Measurements from ENCODE around the gene NBPF1. TPM values are rescaled to one million over a fixed set of nuclear protein-coding genes. Genes with fewer than 3 reads are reported as not detected.
"Not testable (repeated sequence)": the region's sequence is repeated elsewhere in the genome, so short reads cannot be mapped to it uniquely, and the experiment has no call there.

The NBPF1 gene
- total and polyA plus RNA-seq, 2 experiments from 2014 or later: 18.6 to 21.2 TPM

DNA sequence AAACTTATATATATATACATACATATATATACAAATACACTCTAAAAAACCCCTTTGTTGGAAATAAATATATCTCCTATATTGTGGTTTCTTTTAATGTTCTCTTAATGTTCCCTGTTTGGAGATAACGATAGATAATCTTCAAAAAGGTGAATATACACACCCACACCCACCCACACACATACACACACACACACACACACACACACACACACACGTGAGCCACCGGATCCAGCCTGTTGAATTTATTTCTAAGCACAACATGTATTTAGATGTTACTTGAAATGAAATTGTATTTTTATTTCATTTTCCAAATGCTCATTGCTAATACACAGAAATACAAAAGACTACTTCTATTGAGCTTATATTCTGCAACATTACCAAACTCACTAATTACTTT, 14.0 kb downstream of the NBPF1 start:
- H3K4me2 ChIP-seq (ENCODE audit: unreplicated experiment); in situ Hi-C loops (cut with MboI); DNase-seq; H3K9ac ChIP-seq; H4K20me1 ChIP-seq (ENCODE audit: insufficient read depth); H3K27ac ChIP-seq; H3K79me2 ChIP-seq (ENCODE audit: insufficient read depth); H3K9me2 ChIP-seq (ENCODE audit: insufficient read depth); H3K9me3 ChIP-seq (ENCODE audit: low read depth); H3K4me1 ChIP-seq (ENCODE audit: insufficient read depth); H3K36me3 ChIP-seq (ENCODE audit: low read depth); H3K27me3 ChIP-seq (replicated peaks; ENCODE audit: insufficient read depth); H3K4me3 ChIP-seq; H2AFZ ChIP-seq; H3F3A ChIP-seq (ENCODE audit: insufficient read depth): not testable (repeated sequence)
- 93 to 96% methylated on average over 3 of the region's 3 CpGs for WGBS, 2 experiments (ENCODE audit: low coverage in 1 of 2, low lambda C conversion rate in 2 of 2, missing lambda C conversion rate in 2 of 2)

DNA sequence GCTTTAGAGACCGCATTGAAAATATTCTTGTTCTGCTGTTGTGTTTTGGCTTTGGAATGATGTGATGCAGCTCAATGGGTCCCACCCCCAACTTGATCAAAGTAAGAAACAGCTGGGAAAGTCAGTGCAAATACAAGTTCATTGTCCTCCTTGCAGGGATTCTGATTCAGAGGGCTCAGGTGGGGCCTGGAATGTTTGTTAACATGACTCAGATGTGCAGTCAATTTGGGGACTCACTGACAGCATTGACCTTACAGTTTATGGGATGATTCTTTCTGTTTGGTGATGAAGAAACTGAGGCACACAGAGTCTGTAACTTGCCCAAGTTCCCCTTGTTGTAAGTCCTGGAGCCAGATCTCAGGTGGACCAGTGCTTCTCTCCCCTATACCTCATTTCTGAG, 18.1 kb downstream of the NBPF1 start:
- H3K27me3 ChIP-seq (replicated peaks; ENCODE audit: insufficient read depth); H3K9me3 ChIP-seq (ENCODE audit: low read depth); H3K4me2 ChIP-seq (ENCODE audit: unreplicated experiment); H3K27ac ChIP-seq; H3K9ac ChIP-seq; H3K4me1 ChIP-seq (ENCODE audit: insufficient read depth); H3K4me3 ChIP-seq; H3K9me2 ChIP-seq (ENCODE audit: insufficient read depth); DNase-seq; H3K79me2 ChIP-seq (ENCODE audit: insufficient read depth); H3F3A ChIP-seq (ENCODE audit: insufficient read depth); in situ Hi-C loops (cut with MboI); H4K20me1 ChIP-seq (ENCODE audit: insufficient read depth); H2AFZ ChIP-seq; H3K36me3 ChIP-seq (ENCODE audit: low read depth): not testable (repeated sequence)
- 86 to 100% methylated on average over 1 of the region's 1 CpG for WGBS, 2 experiments (ENCODE audit: low coverage in 1 of 2, low lambda C conversion rate in 2 of 2, missing lambda C conversion rate in 2 of 2)

- H3K9me3 ChIP-seq (ENCODE audit: low read depth); H3K79me2 ChIP-seq (ENCODE audit: insufficient read depth); H3K27me3 ChIP-seq (replicated peaks; ENCODE audit: insufficient read depth); H2AFZ ChIP-seq; H3K4me2 ChIP-seq (ENCODE audit: unreplicated experiment); H3K27ac ChIP-seq; in situ Hi-C loops (cut with MboI); H3F3A ChIP-seq (ENCODE audit: insufficient read depth); H4K20me1 ChIP-seq (ENCODE audit: insufficient read depth); H3K9ac ChIP-seq; H3K36me3 ChIP-seq (ENCODE audit: low read depth); DNase-seq; H3K4me3 ChIP-seq; H3K9me2 ChIP-seq (ENCODE audit: insufficient read depth); H3K4me1 ChIP-seq (ENCODE audit: insufficient read depth): not testable (repeated sequence)
- WGBS, 2 experiments (ENCODE audit: low coverage in 1 of 2, low lambda C conversion rate in 2 of 2, missing lambda C conversion rate in 2 of 2): 10 to 16% methylated on average over 6 of the region's 8 CpGs
These were observed 21.5 kb downstream of the NBPF1 start for GRCh38 chr1:16591845-16592244.

- H3K4me2 ChIP-seq (ENCODE audit: unreplicated experiment); H3K9me3 ChIP-seq (ENCODE audit: low read depth); in situ Hi-C loops (cut with MboI); H3K9me2 ChIP-seq (ENCODE audit: insufficient read depth); H3K4me3 ChIP-seq; H3K36me3 ChIP-seq (ENCODE audit: low read depth); H4K20me1 ChIP-seq (ENCODE audit: insufficient read depth); H3F3A ChIP-seq (ENCODE audit: insufficient read depth); DNase-seq; H3K27me3 ChIP-seq (replicated peaks; ENCODE audit: insufficient read depth); H3K4me1 ChIP-seq (ENCODE audit: insufficient read depth); H2AFZ ChIP-seq; H3K27ac ChIP-seq; H3K79me2 ChIP-seq (ENCODE audit: insufficient read depth); H3K9ac ChIP-seq: not testable (repeated sequence)
- 82 to 85% methylated on average over 5 of the region's 5 CpGs for WGBS, 2 experiments (ENCODE audit: low coverage in 1 of 2, low lambda C conversion rate in 2 of 2, missing lambda C conversion rate in 2 of 2)
These were observed 25.3 kb downstream of the NBPF1 start for GRCh38 chr1:16588081-16588480.

GRCh38 chr1:16587639-16588038, 25.7 kb downstream of the NBPF1 start:
- DNase-seq; H3K9ac ChIP-seq; H3K9me3 ChIP-seq (ENCODE audit: low read depth); H3K36me3 ChIP-seq (ENCODE audit: low read depth); H3K27me3 ChIP-seq (replicated peaks; ENCODE audit: insufficient read depth); H3K27ac ChIP-seq; H4K20me1 ChIP-seq (ENCODE audit: insufficient read depth); H2AFZ ChIP-seq; H3K4me2 ChIP-seq (ENCODE audit: unreplicated experiment); H3K4me1 ChIP-seq (ENCODE audit: insufficient read depth); H3K9me2 ChIP-seq (ENCODE audit: insufficient read depth); H3K79me2 ChIP-seq (ENCODE audit: insufficient read depth); H3K4me3 ChIP-seq; H3F3A ChIP-seq (ENCODE audit: insufficient read depth); in situ Hi-C loops (cut with MboI): not testable (repeated sequence)
- WGBS, 2 experiments (ENCODE audit: low coverage in 1 of 2, low lambda C conversion rate in 2 of 2, missing lambda C conversion rate in 2 of 2): 71 to 73% methylated on average over 4 of the region's 4 CpGs

DNA sequence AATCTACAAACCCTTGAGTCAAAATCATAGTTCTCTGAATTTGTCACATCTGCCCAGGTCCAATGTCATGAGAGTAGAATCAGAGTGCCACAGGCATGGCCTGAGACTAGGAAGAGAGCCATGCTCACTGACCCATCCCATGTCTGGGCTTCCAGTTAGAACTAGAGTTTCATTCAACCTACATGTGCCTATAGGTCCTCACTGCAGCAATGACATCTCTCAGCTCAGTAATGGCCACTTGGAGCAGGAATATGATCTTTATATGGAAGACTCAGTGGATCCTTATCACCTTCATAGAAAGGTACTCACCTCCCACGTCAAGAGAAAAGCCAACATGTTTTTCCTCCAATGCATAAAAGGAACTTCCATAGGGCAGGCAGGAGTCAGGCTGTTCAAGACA, 48.0 kb downstream of the NBPF1 start:
- DNase-seq; H3K27me3 ChIP-seq (replicated peaks; ENCODE audit: insufficient read depth); H4K20me1 ChIP-seq (ENCODE audit: insufficient read depth); in situ Hi-C loops (cut with MboI); H3K4me1 ChIP-seq (ENCODE audit: insufficient read depth); H3K79me2 ChIP-seq (ENCODE audit: insufficient read depth); H3K9ac ChIP-seq; H3F3A ChIP-seq (ENCODE audit: insufficient read depth); H3K4me2 ChIP-seq (ENCODE audit: unreplicated experiment); H3K9me3 ChIP-seq (ENCODE audit: low read depth); H3K9me2 ChIP-seq (ENCODE audit: insufficient read depth); H3K36me3 ChIP-seq (ENCODE audit: low read depth); H3K4me3 ChIP-seq; H3K27ac ChIP-seq; H2AFZ ChIP-seq: not testable (repeated sequence)
- no CpG with 5 or more reads among the region's 1 CpG for WGBS, 2 experiments (ENCODE audit: low coverage in 1 of 2, low lambda C conversion rate in 2 of 2, missing lambda C conversion rate in 2 of 2)

DNA sequence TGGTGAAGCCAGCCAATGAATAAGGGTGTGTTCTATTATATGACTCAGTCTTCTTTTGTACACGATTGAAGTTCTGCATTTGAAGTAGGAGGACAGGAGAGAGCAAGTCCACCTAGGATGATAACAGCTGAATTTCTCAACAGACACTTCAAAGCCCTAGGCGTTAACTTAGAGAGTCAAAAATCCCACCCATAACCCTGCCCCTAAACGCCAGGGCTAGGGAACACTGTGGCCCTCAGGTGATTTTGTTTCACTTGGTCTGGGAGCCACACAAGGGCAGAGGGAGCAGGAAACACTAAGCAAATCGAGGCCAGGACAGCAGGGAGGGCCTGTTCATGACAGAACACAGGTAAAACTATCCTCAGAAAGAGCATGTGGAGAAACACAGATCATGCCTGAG, 52.3 kb downstream of the NBPF1 start:
- H3K9me3 ChIP-seq (ENCODE audit: low read depth); H3K4me1 ChIP-seq (ENCODE audit: insufficient read depth); H3K9ac ChIP-seq; H3K4me3 ChIP-seq; in situ Hi-C loops (cut with MboI); H3K9me2 ChIP-seq (ENCODE audit: insufficient read depth); H2AFZ ChIP-seq; H3K27me3 ChIP-seq (replicated peaks; ENCODE audit: insufficient read depth); H3K79me2 ChIP-seq (ENCODE audit: insufficient read depth); H3K36me3 ChIP-seq (ENCODE audit: low read depth); H3F3A ChIP-seq (ENCODE audit: insufficient read depth); H4K20me1 ChIP-seq (ENCODE audit: insufficient read depth); H3K27ac ChIP-seq; H3K4me2 ChIP-seq (ENCODE audit: unreplicated experiment); DNase-seq: not testable (repeated sequence)
- 44 to 71% methylated on average over 3 to 4 of the region's 4 CpGs for WGBS, 2 experiments (ENCODE audit: low coverage in 1 of 2, low lambda C conversion rate in 2 of 2, missing lambda C conversion rate in 2 of 2)

- 30 to 40% methylated on average over 5 to 6 of the region's 6 CpGs for WGBS, 2 experiments (ENCODE audit: low coverage in 1 of 2, low lambda C conversion rate in 2 of 2, missing lambda C conversion rate in 2 of 2)
- H3K79me2 ChIP-seq (ENCODE audit: insufficient read depth); H3K9me2 ChIP-seq (ENCODE audit: insufficient read depth); H3K4me1 ChIP-seq (ENCODE audit: insufficient read depth); H3K9me3 ChIP-seq (ENCODE audit: low read depth); H3K36me3 ChIP-seq (ENCODE audit: low read depth); H3K4me2 ChIP-seq (ENCODE audit: unreplicated experiment); H3K27ac ChIP-seq; H2AFZ ChIP-seq; DNase-seq; H3F3A ChIP-seq (ENCODE audit: insufficient read depth); H3K9ac ChIP-seq; H3K4me3 ChIP-seq; in situ Hi-C loops (cut with MboI); H3K27me3 ChIP-seq (replicated peaks; ENCODE audit: insufficient read depth); H4K20me1 ChIP-seq (ENCODE audit: insufficient read depth): not testable (repeated sequence)
These were observed 52.9 kb downstream of the NBPF1 start for GRCh38 chr1:16560498-16560897.
